ENCODE data around the gene PACRG. TPM values are rescaled to one million over a fixed set of nuclear protein-coding genes. Genes with fewer than 3 reads are reported as not detected.

Gene PACRG
- total and polyA plus RNA-seq, 5 donors from 2014 or later: 0.44 to 1.2 (median 0.87) TPM; not detected in 2

- Histone ChIP-seq H3K36me3 (ENCODE audit: control insufficient read depth, insufficient read depth, low read length) (no peaks in the 10 kb centered on the region), H3K4me3 (ENCODE audit: low read depth, low read length) (no peak overlapping the region), H3K9me3 (ENCODE audit: control insufficient read depth in 2 of 2, low read length in 2 of 2) (no peaks in the 10 kb centered on the region), H3K27ac (ENCODE audit: insufficient read depth, low read length, poor library complexity, severe bottlenecking) (no peak overlapping the region), H3K27me3 (ENCODE audit: control insufficient read depth, insufficient read depth, low read length) (no peaks in the 10 kb centered on the region), H3K4me1 (ENCODE audit: control insufficient read depth, insufficient read depth, low read length, poor library complexity, severe bottlenecking) (no peaks in the 10 kb centered on the region)
- Mint-ChIP-seq H3K4me1 (no peaks in the 10 kb centered on the region), H3K27me3 (peaks cover 10% of the 10 kb centered on the region), H3K4me3 (no peak overlapping the region), H3K9me3 (no peaks in the 10 kb centered on the region), H3K36me3 (no peaks in the 10 kb centered on the region), H3K27ac (no peak overlapping the region)
- DNase-seq (peak in 1 of 3 donors; percentile 2), ATAC-seq (ENCODE audit: low read depth in 2 of 2) (no peak)
Measured at GRCh38 chr6:163180874-163181541, 453.2 kb downstream of the PACRG start.

GRCh38 chr6:163181666-163182180, 453.9 kb downstream of the PACRG start:
- no peak overlapping the region for H3K4me3 Mint-ChIP-seq
- no peak overlapping the region for H3K27ac ChIP-seq (ENCODE audit: insufficient read depth, low read length, poor library complexity, severe bottlenecking)
- H3K4me1 Mint-ChIP-seq: no peaks in the 10 kb centered on the region
- H3K27me3 Mint-ChIP-seq: peaks cover 10% of the 10 kb centered on the region
- ATAC-seq (ENCODE audit: low read depth in 2 of 2) (no peak), DNase-seq (no peak)
- no peaks in the 10 kb centered on the region for H3K9me3 ChIP-seq (ENCODE audit: control insufficient read depth in 2 of 2, low read length in 2 of 2)
- no peak overlapping the region for H3K27ac Mint-ChIP-seq
- H3K4me1 ChIP-seq (ENCODE audit: control insufficient read depth, insufficient read depth, low read length, poor library complexity, severe bottlenecking): no peaks in the 10 kb centered on the region
- H3K36me3 Mint-ChIP-seq: no peaks in the 10 kb centered on the region
- no peaks in the 10 kb centered on the region for H3K27me3 ChIP-seq (ENCODE audit: control insufficient read depth, insufficient read depth, low read length)
- peaks cover 0 to 1% (median 0%) of the 10 kb centered on the region in 7 donors for H3K9me3 Mint-ChIP-seq
- H3K36me3 ChIP-seq (ENCODE audit: control insufficient read depth, insufficient read depth, low read length): no peaks in the 10 kb centered on the region
- H3K4me3 ChIP-seq (ENCODE audit: low read depth, low read length): no peak overlapping the region

- H3K4me1 Mint-ChIP-seq: no peaks in the 10 kb centered on the region
- Histone ChIP-seq H3K4me1 (ENCODE audit: control insufficient read depth, insufficient read depth, low read length, poor library complexity, severe bottlenecking) (no peaks in the 10 kb centered on the region), H3K27ac (ENCODE audit: insufficient read depth, low read length, poor library complexity, severe bottlenecking) (no peak overlapping the region), H3K36me3 (ENCODE audit: control insufficient read depth, insufficient read depth, low read length) (no peaks in the 10 kb centered on the region), H3K4me3 (ENCODE audit: low read depth, low read length) (no peak overlapping the region), H3K9me3 (ENCODE audit: control insufficient read depth in 2 of 2, low read length in 2 of 2) (no peaks in the 10 kb centered on the region), H3K27me3 (ENCODE audit: control insufficient read depth, insufficient read depth, low read length) (no peaks in the 10 kb centered on the region)
- DNase-seq (no peak), ATAC-seq (ENCODE audit: low read depth in 2 of 2) (no peak)
- H3K36me3 Mint-ChIP-seq: no peaks in the 10 kb centered on the region
- H3K9me3 Mint-ChIP-seq: peaks cover 0 to 3% (median 0%) of the 10 kb centered on the region in 7 donors
- peaks cover 10% of the 10 kb centered on the region for H3K27me3 Mint-ChIP-seq
- H3K27ac Mint-ChIP-seq: peak overlapping the region in 1 of 3 donors; percentile 28
- H3K4me3 Mint-ChIP-seq: no peak overlapping the region
Measured at GRCh38 chr6:163182696-163183095, 454.9 kb downstream of the PACRG start.

GRCh38 chr6:163183806-163184205, 456.0 kb downstream of the PACRG start:
- H3K27me3 ChIP-seq (ENCODE audit: control insufficient read depth, insufficient read depth, low read length): no peaks in the 10 kb centered on the region
- H3K4me1 ChIP-seq (ENCODE audit: control insufficient read depth, insufficient read depth, low read length, poor library complexity, severe bottlenecking): no peaks in the 10 kb centered on the region
- no peaks in the 10 kb centered on the region for H3K36me3 Mint-ChIP-seq
- no peaks in the 10 kb centered on the region for H3K9me3 ChIP-seq (ENCODE audit: control insufficient read depth in 2 of 2, low read length in 2 of 2)
- no peak overlapping the region for H3K27ac Mint-ChIP-seq
- H3K36me3 ChIP-seq (ENCODE audit: control insufficient read depth, insufficient read depth, low read length): no peaks in the 10 kb centered on the region
- H3K9me3 Mint-ChIP-seq: peaks cover 0 to 3% (median 0%) of the 10 kb centered on the region in 7 donors
- H3K27me3 Mint-ChIP-seq: peaks cover 10% of the 10 kb centered on the region
- H3K4me1 Mint-ChIP-seq: no peaks in the 10 kb centered on the region
- DNase-seq (no peak), ATAC-seq (ENCODE audit: low read depth in 2 of 2) (no peak)
- no peak overlapping the region for H3K4me3 ChIP-seq (ENCODE audit: low read depth, low read length)
- no peak overlapping the region for H3K27ac ChIP-seq (ENCODE audit: insufficient read depth, low read length, poor library complexity, severe bottlenecking)
- H3K4me3 Mint-ChIP-seq: no peak overlapping the region

GRCh38 chr6:163185744-163186143, 458.0 kb downstream of the PACRG start:
- H3K27ac Mint-ChIP-seq: no peak overlapping the region
- no peaks in the 10 kb centered on the region for H3K4me1 Mint-ChIP-seq

GRCh38 chr6:163186527-163186926, 458.8 kb downstream of the PACRG start:
- peaks cover 5% of the 10 kb centered on the region for H3K27me3 Mint-ChIP-seq
- no peak for ATAC-seq (ENCODE audit: low read depth in 2 of 2)
- H3K9me3 Mint-ChIP-seq: peaks cover 0 to 7% (median 0%) of the 10 kb centered on the region in 7 donors
- DNase-seq: no peak
- no peak overlapping the region for H3K27ac ChIP-seq (ENCODE audit: insufficient read depth, low read length, poor library complexity, severe bottlenecking)
- H3K36me3 Mint-ChIP-seq: no peaks in the 10 kb centered on the region
- no peak overlapping the region for H3K4me3 ChIP-seq (ENCODE audit: low read depth, low read length)
- no peaks in the 10 kb centered on the region for H3K36me3 ChIP-seq (ENCODE audit: control insufficient read depth, insufficient read depth, low read length)
- H3K4me1 ChIP-seq (ENCODE audit: control insufficient read depth, insufficient read depth, low read length, poor library complexity, severe bottlenecking): no peaks in the 10 kb centered on the region
- H3K4me1 Mint-ChIP-seq: no peaks in the 10 kb centered on the region
- H3K27me3 ChIP-seq (ENCODE audit: control insufficient read depth, insufficient read depth, low read length): no peaks in the 10 kb centered on the region
- H3K4me3 Mint-ChIP-seq: no peak overlapping the region
- H3K9me3 ChIP-seq (ENCODE audit: control insufficient read depth in 2 of 2, low read length in 2 of 2): no peaks in the 10 kb centered on the region
- no peak overlapping the region for H3K27ac Mint-ChIP-seq

More at GRCh38 chr6:163185744-163186143, 458.0 kb downstream of the PACRG start:
- H3K36me3 Mint-ChIP-seq: no peaks in the 10 kb centered on the region
- no peaks in the 10 kb centered on the region for H3K36me3 ChIP-seq (ENCODE audit: control insufficient read depth, insufficient read depth, low read length)
- H3K27ac ChIP-seq (ENCODE audit: insufficient read depth, low read length, poor library complexity, severe bottlenecking): no peak overlapping the region
- no peaks in the 10 kb centered on the region for H3K4me1 ChIP-seq (ENCODE audit: control insufficient read depth, insufficient read depth, low read length, poor library complexity, severe bottlenecking)
- ATAC-seq (ENCODE audit: low read depth in 2 of 2): no peak
- H3K9me3 ChIP-seq (ENCODE audit: control insufficient read depth in 2 of 2, low read length in 2 of 2): no peaks in the 10 kb centered on the region
- peaks cover 0 to 3% (median 0%) of the 10 kb centered on the region in 7 donors for H3K9me3 Mint-ChIP-seq
- DNase-seq: no peak
- H3K4me3 Mint-ChIP-seq: no peak overlapping the region
- no peaks in the 10 kb centered on the region for H3K27me3 ChIP-seq (ENCODE audit: control insufficient read depth, insufficient read depth, low read length)
- no peak overlapping the region for H3K4me3 ChIP-seq (ENCODE audit: low read depth, low read length)
- peaks cover 8% of the 10 kb centered on the region for H3K27me3 Mint-ChIP-seq

GRCh38 chr6:163187201-163187600, 459.4 kb downstream of the PACRG start:
- H3K27me3 Mint-ChIP-seq: peaks cover 5% of the 10 kb centered on the region
- Histone ChIP-seq H3K4me1 (ENCODE audit: control insufficient read depth, insufficient read depth, low read length, poor library complexity, severe bottlenecking) (no peaks in the 10 kb centered on the region), H3K36me3 (ENCODE audit: control insufficient read depth, insufficient read depth, low read length) (no peaks in the 10 kb centered on the region), H3K27ac (ENCODE audit: insufficient read depth, low read length, poor library complexity, severe bottlenecking) (no peak overlapping the region), H3K4me3 (ENCODE audit: low read depth, low read length) (no peak overlapping the region), H3K9me3 (ENCODE audit: control insufficient read depth in 2 of 2, low read length in 2 of 2) (no peaks in the 10 kb centered on the region), H3K27me3 (ENCODE audit: control insufficient read depth, insufficient read depth, low read length) (no peaks in the 10 kb centered on the region)
- ATAC-seq (ENCODE audit: low read depth in 2 of 2): no peak
- no peaks in the 10 kb centered on the region for H3K4me1 Mint-ChIP-seq
- H3K4me3 Mint-ChIP-seq: no peak overlapping the region
- H3K27ac Mint-ChIP-seq: peak overlapping the region in 1 of 3 donors; percentile 37
- H3K9me3 Mint-ChIP-seq: peaks cover 0 to 7% (median 0%) of the 10 kb centered on the region in 7 donors
- no peak for DNase-seq
- no peaks in the 10 kb centered on the region for H3K36me3 Mint-ChIP-seq

- no peaks in the 10 kb centered on the region for H3K36me3 ChIP-seq (ENCODE audit: control insufficient read depth, insufficient read depth, low read length)
- DNase-seq (no peak), ATAC-seq (ENCODE audit: low read depth in 2 of 2) (no peak)
- Mint-ChIP-seq H3K9me3 (peaks cover 0 to 7% (median 0%) of the 10 kb centered on the region in 7 donors), H3K4me3 (no peak overlapping the region), H3K36me3 (no peaks in the 10 kb centered on the region), H3K4me1 (no peaks in the 10 kb centered on the region), H3K27ac (peak overlapping the region in 1 of 3 donors; percentile 37), H3K27me3 (peaks cover under 1% of the 10 kb centered on the region)
- H3K27ac ChIP-seq (ENCODE audit: insufficient read depth, low read length, poor library complexity, severe bottlenecking): no peak overlapping the region
- no peak overlapping the region for H3K4me3 ChIP-seq (ENCODE audit: low read depth, low read length)
- H3K9me3 ChIP-seq (ENCODE audit: control insufficient read depth in 2 of 2, low read length in 2 of 2): no peaks in the 10 kb centered on the region
- no peaks in the 10 kb centered on the region for H3K27me3 ChIP-seq (ENCODE audit: control insufficient read depth, insufficient read depth, low read length)
- no peaks in the 10 kb centered on the region for H3K4me1 ChIP-seq (ENCODE audit: control insufficient read depth, insufficient read depth, low read length, poor library complexity, severe bottlenecking)
Measured at GRCh38 chr6:163187606-163188005, 459.8 kb downstream of the PACRG start.
